HepG2 (cell line): ENCODE measurements around the gene SCYL1. TPM values are rescaled to one million over a fixed set of nuclear protein-coding genes. Genes with fewer than 3 reads are reported as not detected.

Experiments used
- ATF6 ChIP-seq: sonication (generic); formaldehyde crosslinking; conservative IDR thresholded peaks from 2 replicates; pipeline ENCODE4 v1.4.0; 2020; ENCODE audit warnings: missing genetic modification reagents
- FOXA1 ChIP-seq, 2 experiments: fragments of 450-650 bp in 1 of 2; sonication (generic) in 1 of 2; formaldehyde crosslinking in 1 of 2; IDR thresholded peaks; 2 replicates each; pipeline versions ENCODE4 v1.4.0 to v1.6.1; 2016 to 2020; ENCODE audit warnings: missing genetic modification reagents in 1 of 2
- FOXO4 ChIP-seq: sonication (generic); formaldehyde crosslinking; conservative IDR thresholded peaks from 2 replicates; pipeline ENCODE4 v1.8.1; 2023; ENCODE audit warnings: missing genetic modification reagents
- HNF1B ChIP-seq: sonication (generic); formaldehyde crosslinking; IDR thresholded peaks from 2 replicates; pipeline ENCODE4 v1.5.1; 2020; ENCODE audit warnings: mild to moderate bottlenecking, moderate library complexity, missing genetic modification reagents
- KDM5A ChIP-seq: fragments of 200-600 bp; sonication (generic); IDR thresholded peaks from 2 replicates; pipeline ENCODE4 v1.7.0; 2018; ENCODE audit warnings: antibody characterized with exemption, mild to moderate bottlenecking, low read length, borderline replicate concordance
- MXD4 ChIP-seq: IDR thresholded peaks from 2 replicates; pipeline ENCODE4 v1.6.1; 2016; ENCODE audit warnings: mild to moderate bottlenecking, missing biosample characterization, missing genetic modification reagents
- PHF5A ChIP-seq: IDR thresholded peaks from one replicate; pipeline ENCODE4 v1.6.1; 2018; ENCODE audit warnings: low read depth, missing genetic modification reagents; ENCODE audit not compliant: unreplicated experiment
- RFX5 ChIP-seq: IDR thresholded peaks from 2 replicates; pipeline ENCODE4 v1.6.1; 2011; ENCODE audit warnings: low read depth, low read length, improper control_type of control experiment
- SAFB2 ChIP-seq: sonication (generic); formaldehyde crosslinking; IDR thresholded peaks from 2 replicates; pipeline ENCODE4 v1.5.1; 2020; ENCODE audit warnings: missing genetic modification reagents, low read depth, mild to moderate bottlenecking, borderline replicate concordance
- SSRP1 ChIP-seq: IDR thresholded peaks from 2 replicates; pipeline ENCODE4 v1.6.1; 2016; ENCODE audit warnings: control low read depth
- THAP11 ChIP-seq: IDR thresholded peaks from 2 replicates; pipeline ENCODE4 v1.6.1; 2016; ENCODE audit warnings: missing biosample characterization, missing genetic modification reagents
- TSC22D2 ChIP-seq: sonication (generic); formaldehyde crosslinking; IDR thresholded peaks from 2 replicates; pipeline ENCODE4 v1.5.1; 2020; ENCODE audit warnings: missing genetic modification reagents, mild to moderate bottlenecking, borderline replicate concordance
- XBP1 ChIP-seq: sonication (generic); formaldehyde crosslinking; IDR thresholded peaks from 2 replicates; pipeline ENCODE4 v1.5.0; 2020; ENCODE audit warnings: missing genetic modification reagents
- ZBTB21 ChIP-seq: sonication (generic); formaldehyde crosslinking; IDR thresholded peaks from 2 replicates; pipeline ENCODE4 v1.4.0; 2020; ENCODE audit warnings: missing genetic modification reagents
- ZMYM3 ChIP-seq: sonication (generic); formaldehyde crosslinking; IDR thresholded peaks from 2 replicates; pipeline ENCODE4 v1.5.1; 2020; ENCODE audit warnings: mild to moderate bottlenecking, missing genetic modification reagents
- ZNF274 ChIP-seq: sonication (generic); formaldehyde crosslinking; IDR thresholded peaks from 2 replicates; pipeline ENCODE4 v1.5.1; 2020; ENCODE audit warnings: mild to moderate bottlenecking, missing genetic modification reagents
- ZNF383 ChIP-seq: sonication (generic); formaldehyde crosslinking; IDR thresholded peaks from 2 replicates; pipeline ENCODE4 v1.4.0; 2020; ENCODE audit warnings: missing genetic modification reagents, mild to moderate bottlenecking, borderline replicate concordance
- ZNF605 ChIP-seq: sonication (generic); formaldehyde crosslinking; IDR thresholded peaks from 2 replicates; pipeline ENCODE4 v1.8.0; 2022; ENCODE audit warnings: mild to moderate bottlenecking, missing genetic modification reagents
- ZNF614 ChIP-seq: IDR thresholded peaks from 2 replicates; pipeline ENCODE4 v1.6.1; 2018; ENCODE audit warnings: missing biosample characterization, missing genetic modification reagents, inconsistent platforms, borderline replicate concordance
- ZNF629 ChIP-seq: sonication (generic); formaldehyde crosslinking; conservative IDR thresholded peaks from 2 replicates; pipeline ENCODE4 v1.5.0; 2020; ENCODE audit warnings: missing genetic modification reagents
- ZNF790 ChIP-seq: sonication (generic); formaldehyde crosslinking; IDR thresholded peaks from 2 replicates; pipeline ENCODE4 v1.8.0; 2022; ENCODE audit warnings: missing genetic modification reagents, mild to moderate bottlenecking, borderline replicate concordance
- ZNF800 ChIP-seq: sonication (generic); formaldehyde crosslinking; IDR thresholded peaks from 2 replicates; pipeline ENCODE4 v1.4.0; 2020; ENCODE audit warnings: missing genetic modification reagents
- ZNF850 ChIP-seq: sonication (generic); formaldehyde crosslinking; conservative IDR thresholded peaks from 2 replicates; pipeline ENCODE4 v1.9.0; 2021; ENCODE audit warnings: mild to moderate bottlenecking, missing genetic modification reagents
- polyA plus RNA-seq, 8 experiments: library from polyadenylated mRNA; depleted of rRNA in 3 of 8; stranded (reverse) in 7 of 8; unstranded in 1 of 8; fragments of >200 nt; fragmentation: Illumina TruSeq in 4 of 8; extraction: Trizol in 4 of 8; gene quantifications; 2 replicates each; pipeline versions ENCODE4 v1.2.1 to v1.2.3, GENCODE V29; 2011 to 2016; ENCODE audit warnings: low read depth in 4 of 8, missing spikeins in 1 of 8, mixed read lengths in 1 of 8; ENCODE audit not compliant: insufficient read depth in 1 of 8
- total RNA-seq, 5 experiments: library from RNA; depleted of rRNA; stranded (reverse); fragments of >200 nt; fragmentation: Illumina TruSeq; extraction: Trizol; gene quantifications; 2 replicates each; pipeline ENCODE4 v1.2.3, GENCODE V29; 2016; ENCODE audit warnings: low read depth in 1 of 5

SCYL1 gene
- total and polyA plus RNA-seq, 2 of the 13 experiments (the other 11 are each of a cell fraction or from before 2014, with no cell fraction given) = 65.9 to 103 TPM

GRCh38 chr11:65486570-65487466, 38.1 kb upstream of the SCYL1 start (continued):
- TF ChIP-seq ZNF800 (CRISPR knock-in tag) = no peak
- TF ChIP-seq FOXA1 (IDR thresholded peaks at IDR 0.05) = no peak
- peak; percentile 29; the same call in 1 of the 2 replicates for TF ChIP-seq FOXA1 (CRISPR knock-in tag; IDR thresholded peaks at IDR 0.05)
- TF ChIP-seq ZMYM3 = peak; percentile 97
- no peak for TF ChIP-seq RFX5
- TF ChIP-seq THAP11 (CRISPR knock-in tag) = no peak
- no peak for TF ChIP-seq ZNF605 (CRISPR knock-in tag)
- TF ChIP-seq XBP1 (CRISPR knock-in tag) = no peak
- TF ChIP-seq ZBTB21 (CRISPR knock-in tag) = no peak
- 0 out of 2 replicates have a peak, but pooled peaks have one; percentile 19 for TF ChIP-seq HNF1B (CRISPR knock-in tag)
- no peak for TF ChIP-seq ZNF614 (CRISPR knock-in tag)
- no peak for TF ChIP-seq ZNF790 (CRISPR knock-in tag)
- no peak for TF ChIP-seq MXD4
- TF ChIP-seq ZNF850 (CRISPR knock-in tag) = no peak
- no peak for TF ChIP-seq ZNF383 (CRISPR knock-in tag)
- peak; percentile 98 for TF ChIP-seq ZNF629 (CRISPR knock-in tag)
- no peak for TF ChIP-seq KDM5A
- TF ChIP-seq SSRP1 (CRISPR knock-in tag) = no peak
- no peak for TF ChIP-seq PHF5A (CRISPR knock-in tag)
- no peak for TF ChIP-seq ZNF274 (CRISPR knock-in tag)
- TF ChIP-seq FOXO4 (CRISPR knock-in tag) = no peak
- TF ChIP-seq SAFB2 (CRISPR knock-in tag) = 0 out of 2 replicates have a peak, but pooled peaks have one; percentile 2
- no peak for TF ChIP-seq ATF6
- no peak for TF ChIP-seq TSC22D2 (CRISPR knock-in tag)
